Glomerular endothelial cell (primary cell): ENCODE results near the gene SNW1. TPM values are rescaled to one million over a fixed set of nuclear protein-coding genes. Genes with fewer than 3 reads are reported as not detected.

Experiments
- DNase-seq: peaks from one replicate; pipeline ENCODE4 v3.0.0-alpha.2; 2011; ENCODE audit warnings: low read depth, low spot score; ENCODE audit errors: extremely low read depth
- total RNA-seq: library from RNA; depleted of rRNA; stranded (reverse); fragments of >200 nt; gene quantifications from 2 replicates; pipeline ENCODE4 v1.2.3, GENCODE V29; 2015

Gene SNW1
- total RNA-seq, 1 donor from 2014 or later = 58.3 TPM

DNA sequence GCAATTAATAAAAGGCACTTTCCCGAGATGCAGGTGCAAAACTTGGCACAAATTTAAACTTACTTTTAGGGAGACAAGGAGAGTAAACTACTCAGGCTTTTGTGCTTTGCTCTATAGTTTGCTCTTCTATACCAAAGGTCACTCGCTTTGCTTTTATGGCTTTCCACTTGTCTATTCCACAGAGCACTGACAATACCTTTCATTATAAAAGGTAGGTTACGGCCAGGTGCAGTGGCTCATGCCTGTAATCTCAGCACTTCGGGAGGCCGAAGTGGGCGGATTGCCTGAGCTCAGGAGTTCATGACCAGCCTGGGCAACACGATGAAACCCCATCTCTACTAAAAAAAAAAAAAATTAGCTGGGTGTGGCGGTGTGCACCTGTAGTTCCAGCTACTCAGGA is 86.0 kb downstream of the SNW1 start:
- no peak for DNase-seq

DNA sequence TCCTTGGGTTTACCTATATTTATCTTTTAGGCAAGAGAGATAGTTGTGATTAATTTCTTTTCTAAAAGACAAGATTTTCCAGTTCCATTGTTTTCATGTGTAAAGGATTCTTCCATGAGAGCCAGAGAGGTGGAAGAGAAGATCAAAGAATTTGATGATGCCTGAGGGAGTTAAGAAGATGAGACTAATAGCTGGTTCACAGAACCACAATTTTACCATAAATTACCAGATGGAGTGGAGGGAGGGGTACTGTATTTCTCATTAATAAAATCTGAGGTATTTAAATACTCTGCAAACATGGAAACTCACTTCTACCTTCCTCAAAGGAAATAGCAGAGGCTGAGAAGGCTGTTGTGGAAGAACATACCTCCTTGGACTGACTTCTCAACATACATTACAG is 87.8 kb downstream of the SNW1 start:
- no peak for DNase-seq

Other genes starting within 250 kb of the SNW1 start
- gene SPTLC2, start 144.5 kb downstream of the SNW1 start, total RNA-seq = 42.6 and 60.3 TPM in 2 replicates
- gene ALKBH1, start 53.1 kb downstream of the SNW1 start, total RNA-seq = 11.9 and 13.3 TPM in 2 replicates
- 171 and 203 TPM in 2 replicates for gene SLIRP, start 53.1 kb downstream of the SNW1 start, total RNA-seq
- gene ADCK1, start 39.0 kb upstream of the SNW1 start, total RNA-seq = 7.2 and 12.7 TPM in 2 replicates